B cell (primary cell): ENCODE results near the gene ARHGEF19. TPM values are rescaled to one million over a fixed set of nuclear protein-coding genes. Genes with fewer than 3 reads are reported as not detected.

Source experiments
- ATAC-seq: fragments of 200-7000 bp; cut with Tn5 transposase; one replicate; pipeline ENCODE4 v1.10.0; 2021; ENCODE audit warnings: low read depth, mild to moderate bottlenecking, moderate number of reproducible peaks, moderate library complexity
- CTCF ChIA-PET: fragments of 350-600 bp; sonication (Branson Sonifier 250); formaldehyde crosslinking; loops from one replicate; lab custom pipeline; 2021; ENCODE audit warnings: antibody characterized with exemption, inconsistent platforms; lab: Charles Lee
- POLR2A ChIA-PET: fragments of 350-600 bp; sonication (Branson Sonifier 250); formaldehyde crosslinking; loops from one replicate; lab custom pipeline; 2021; ENCODE audit warnings: antibody characterized with exemption; lab: Charles Lee
- DNase-seq: peaks from one replicate; pipeline ENCODE4 v3.0.0; 2013
- H2AFZ ChIP-seq: 2 replicates; pipeline ENCODE4 v1.6.1; 2012; ENCODE audit warnings: mild to moderate bottlenecking, low read depth, low read length; ENCODE audit not compliant: insufficient read depth, poor library complexity, severe bottlenecking
- H3K27ac ChIP-seq, 2 donors: 1 replicate in 1 of 2; 2 replicates in 1 of 2; pipeline ENCODE4 v1.5.1; 2012 to 2013; ENCODE audit warnings: low read length in 2 of 2, mild to moderate bottlenecking in 2 of 2, moderate library complexity in 1 of 2
- H3K27me3 ChIP-seq, 4 experiments: fragments of 200-600 bp in 1 of 4; sonication (generic) in 1 of 4; replicated peaks in 1 of 4; 1 replicate in 2 of 4; 2 replicates in 2 of 4; pipeline versions ENCODE4 v1.6.1 to v1.7.0; 2013 to 2016; ENCODE audit warnings: low read length in 3 of 4, mild to moderate bottlenecking in 2 of 4, mixed read lengths in 1 of 4, moderate library complexity in 1 of 4; ENCODE audit not compliant: insufficient read depth in 4 of 4, control insufficient read depth in 3 of 4; ENCODE audit errors: control extremely low read depth in 1 of 4
- H3K36me3 ChIP-seq, 2 experiments: replicated peaks in 1 of 2; 1 replicate in 1 of 2; 2 replicates in 1 of 2; pipeline versions ENCODE4 v1.6.1 to v1.7.1; 2013; ENCODE audit warnings: low read length in 1 of 2; ENCODE audit not compliant: insufficient read depth in 2 of 2, control insufficient read depth in 1 of 2; ENCODE audit errors: control extremely low read depth in 1 of 2, extremely low read depth in 1 of 2
- H3K4me1 ChIP-seq, 2 donors: fragments of 200-600 bp in 1 of 2; sonication (generic) in 1 of 2; 1 replicate in 1 of 2; 2 replicates in 1 of 2; pipeline versions ENCODE4 v1.5.1 to v1.6.1; 2013 to 2017; ENCODE audit warnings: low read length in 2 of 2; ENCODE audit not compliant: control insufficient read depth in 2 of 2, insufficient read depth in 2 of 2
- H3K4me2 ChIP-seq: replicated peaks from 2 replicates; pipeline ENCODE3; 2012; ENCODE audit warnings: mild to moderate bottlenecking, low read depth, low read length; ENCODE audit not compliant: poor library complexity, severe bottlenecking
- H3K4me3 ChIP-seq, 5 experiments: fragments of 200-600 bp in 1 of 5; sonication (generic) in 1 of 5; 1 replicate in 3 of 5; 2 replicates in 2 of 5; pipeline versions ENCODE4 v1.5.1 to v1.7.0; 2011 to 2016; ENCODE audit warnings: low read length in 4 of 5, mild to moderate bottlenecking in 4 of 5, low read depth in 2 of 5, control low read depth in 1 of 5, moderate library complexity in 1 of 5; ENCODE audit not compliant: insufficient read depth in 1 of 5; ENCODE audit errors: control extremely low read depth in 1 of 5, extremely low read depth in 1 of 5
- H3K79me2 ChIP-seq: fragments of 200-600 bp; sonication (generic); one replicate; pipeline ENCODE4 v1.6.0; 2016; ENCODE audit warnings: low read length; ENCODE audit not compliant: control insufficient read depth, insufficient read depth
- H3K9ac ChIP-seq: fragments of 200-600 bp; sonication (generic); 2 replicates; pipeline ENCODE4 v1.6.1; 2017; ENCODE audit warnings: mild to moderate bottlenecking, low read length, moderate library complexity
- H3K9me3 ChIP-seq, 3 donors: one replicate each; pipeline versions ENCODE4 v1.6.1 to v1.7.1; 2013; ENCODE audit warnings: low read length in 2 of 3; ENCODE audit not compliant: control insufficient read depth in 2 of 3, insufficient read depth in 1 of 3; ENCODE audit errors: control extremely low read depth in 1 of 3
- H4K20me1 ChIP-seq: 2 replicates; pipeline ENCODE4 v1.6.0; 2012; ENCODE audit warnings: mild to moderate bottlenecking, low read length; ENCODE audit not compliant: insufficient read depth, control insufficient read depth, poor library complexity, severe bottlenecking
- H3K27ac Mint-ChIP-seq: one replicate; pipeline ENCODE4 v1.8.0; 2021; ENCODE audit warnings: mixed read lengths
- H3K27me3 Mint-ChIP-seq: one replicate; pipeline ENCODE4 v1.8.0; 2021; ENCODE audit warnings: mixed read lengths
- H3K4me1 Mint-ChIP-seq: one replicate; pipeline ENCODE4 v1.8.0; 2021; ENCODE audit warnings: mixed read lengths
- H3K4me3 Mint-ChIP-seq: one replicate; pipeline ENCODE4 v1.8.0; 2021; ENCODE audit warnings: mixed read lengths
- H3K9me3 Mint-ChIP-seq: one replicate; pipeline ENCODE4 v1.8.0; 2022; ENCODE audit warnings: mixed read lengths; ENCODE audit not compliant: insufficient read depth
- EZH2 ChIP-seq: IDR thresholded peaks from 2 replicates; pipeline ENCODE4 v1.6.1; 2012; ENCODE audit warnings: borderline replicate concordance, low read depth, mild to moderate bottlenecking, moderate library complexity, low read length; ENCODE audit not compliant: insufficient read depth, poor library complexity, severe bottlenecking
- WGBS: methylation state at CpG from one replicate; pipeline ENCODE4 v1.1.5; 2013; ENCODE audit warnings: missing lambda C conversion rate; ENCODE audit not compliant: insufficient coverage; 5-methylcytosine and 5-hydroxymethylcytosine counted together
- intact Hi-C: fragments of 100-400 bp; cut with micrococcal nuclease; formaldehyde crosslinking; loops from one replicate; pipeline ENCODE4 v1.10.0; 2022
- polyA plus RNA-seq: library from polyadenylated mRNA; depleted of rRNA; stranded (reverse); fragments of >200 nt; gene quantifications from 2 replicates; pipeline ENCODE4 v1.2.3, GENCODE V29; 2012
- small RNA-seq: library from RNA; depleted of rRNA; stranded (forward); fragments of <200 nt; gene quantifications from one replicate; pipeline ENCODE3, GENCODE V24; 2012; ENCODE audit warnings: low replicate concordance, low read depth; ENCODE audit not compliant: insufficient read length
- total RNA-seq, 2 donors: library from RNA; stranded (reverse); fragments of 120-200 nt in 1 of 2; gene quantifications; 1 replicate in 1 of 2; 2 replicates in 1 of 2; pipeline versions ENCODE4 v1.2.3 to v1.2.4, GENCODE V29; 2013 to 2022

ARHGEF19 gene
- total and polyA plus RNA-seq, 2 donors (not counting 1 experiment from before 2014, with no cell fraction given) = 13.9 to 20.9 TPM

DNA sequence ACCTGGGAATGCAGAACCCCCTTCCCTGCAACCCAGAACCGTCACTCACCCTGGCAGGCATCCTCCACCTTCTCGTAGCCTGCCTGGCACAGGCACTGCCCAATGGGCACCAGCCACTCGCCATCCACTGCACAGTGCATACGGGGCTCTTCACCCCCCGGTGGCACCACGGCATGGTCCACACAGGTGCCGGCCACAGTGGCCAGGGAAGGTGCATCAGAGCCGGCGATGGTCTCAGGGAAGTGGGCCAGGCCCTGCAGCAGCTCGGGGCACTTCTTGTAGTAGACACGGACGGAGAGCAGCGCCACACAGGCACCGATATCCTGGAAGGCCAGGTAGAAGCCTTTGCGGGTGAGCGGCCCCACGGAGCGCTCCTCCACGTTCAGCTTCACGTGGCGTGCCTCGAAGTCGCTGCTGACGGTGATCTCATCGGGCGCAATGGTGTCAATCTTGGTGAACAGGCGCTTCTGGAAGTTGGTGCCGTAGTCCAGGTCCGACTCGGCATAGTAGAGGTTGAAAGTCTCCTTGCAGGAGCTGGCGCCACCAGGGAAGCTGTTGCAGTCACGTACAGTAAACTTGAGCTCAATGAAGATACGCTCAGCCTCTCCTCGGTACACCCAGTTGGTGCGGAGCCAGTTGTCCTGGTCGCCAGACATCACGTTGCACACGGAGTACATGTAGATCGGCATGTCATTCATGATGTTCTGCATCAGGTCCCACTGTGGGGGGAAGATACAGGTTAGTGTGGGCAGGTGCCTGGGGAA, 63.9 kb downstream of the ARHGEF19 start:
- no peak overlapping the region for H3K4me2 ChIP-seq
- POLR2A ChIA-PET = no interaction called here
- peaks cover 0 to 9% (median 0%) of the 10 kb centered on the region in 3 donors for H3K9me3 ChIP-seq
- no peaks in the 10 kb centered on the region for H3K36me3 ChIP-seq
- DNase-seq (no peak), ATAC-seq (no peak)
- Mint-ChIP-seq H3K4me3 (no peak overlapping the region), H3K27me3 (peaks cover 36% of the 10 kb centered on the region), H3K9me3 (no peaks in the 10 kb centered on the region), H3K27ac (no peak overlapping the region), H3K4me1 (peaks cover 5% of the 10 kb centered on the region)
- H4K20me1 ChIP-seq = no peaks in the 10 kb centered on the region
- 95% methylated on average over 39 of the region's 39 CpGs for WGBS
- no peak for TF ChIP-seq EZH2
- H3K27me3 ChIP-seq = peaks cover 0 to 61% (median 15%) of the 10 kb centered on the region in 4 experiments
- no peak overlapping the region for H2AFZ ChIP-seq
- no peaks in the 10 kb centered on the region for H3K79me2 ChIP-seq
- no peak overlapping the region for H3K27ac ChIP-seq
- no peak overlapping the region for H3K4me3 ChIP-seq
- intact Hi-C loops = no loop called here
- CTCF ChIA-PET = interaction anchor here (0.8 kb wide), 1 partner anchor 14 kb away, joined by 4 read pairs; no protein-coding TSS in a partner anchor
- H3K9ac ChIP-seq = no peak overlapping the region
- H3K4me1 ChIP-seq = peaks cover 4 to 5% of the 10 kb centered on the region in 2 donors

Small RNAs within 50 kb of the gene (small RNA-seq; reads per million reads assigned to genes)
- gene MT1XP1 = not detected

Other genes starting within 250 kb of the ARHGEF19 start
- 94.1 and 101 TPM in 2 replicates for gene ZBTB17, start 236.6 kb downstream of the ARHGEF19 start, total RNA-seq
- gene ZBTB17, start 236.6 kb downstream of the ARHGEF19 start, polyA plus RNA-seq = 157 and 201 TPM in 2 replicates
- not detected in 2 replicates for gene SRARP, start 208.4 kb downstream of the ARHGEF19 start, total RNA-seq
- not detected in 2 replicates for gene SRARP, start 208.4 kb downstream of the ARHGEF19 start, polyA plus RNA-seq
- not detected in 2 replicates for gene HSPB7, start 194.6 kb downstream of the ARHGEF19 start, total RNA-seq
- gene HSPB7, start 194.6 kb downstream of the ARHGEF19 start, polyA plus RNA-seq = not detected in 2 replicates
- 0.19 TPM in 1 of 2 replicates, not detected in the other for gene CLCNKA, start 190.6 kb downstream of the ARHGEF19 start, total RNA-seq
- 0.03 TPM in 1 of 2 replicates, not detected in the other for gene CLCNKA, start 190.6 kb downstream of the ARHGEF19 start, polyA plus RNA-seq
- not detected in 2 replicates for gene CLCNKB, start 168.9 kb downstream of the ARHGEF19 start, total RNA-seq
- gene CLCNKB, start 168.9 kb downstream of the ARHGEF19 start, polyA plus RNA-seq = not detected in 2 replicates
- gene FAM131C, start 139.0 kb downstream of the ARHGEF19 start, total RNA-seq = 0.37 and 0.58 TPM in 2 replicates
- gene FAM131C, start 139.0 kb downstream of the ARHGEF19 start, polyA plus RNA-seq = not detected in 2 replicates
- 0.12 and 0.46 TPM in 2 replicates for gene EPHA2, start 56.6 kb downstream of the ARHGEF19 start, total RNA-seq
- gene EPHA2, start 56.6 kb downstream of the ARHGEF19 start, polyA plus RNA-seq = 0.06 TPM in 1 of 2 replicates, not detected in the other
- 11.1 and 14.3 TPM in 2 replicates for gene CPLANE2, start 24.5 kb upstream of the ARHGEF19 start, total RNA-seq
- gene CPLANE2, start 24.5 kb upstream of the ARHGEF19 start, polyA plus RNA-seq = 5.7 and 6.3 TPM in 2 replicates
- 25.4 and 33.1 TPM in 2 replicates for gene FBXO42, start 139.8 kb upstream of the ARHGEF19 start, total RNA-seq
- gene FBXO42, start 139.8 kb upstream of the ARHGEF19 start, polyA plus RNA-seq = 14.2 and 17.2 TPM in 2 replicates
- 109 and 110 TPM in 2 replicates for gene SZRD1, start 154.6 kb upstream of the ARHGEF19 start, total RNA-seq
- gene SZRD1, start 154.6 kb upstream of the ARHGEF19 start, polyA plus RNA-seq = 91.3 and 92.4 TPM in 2 replicates
- not detected in 2 replicates for gene SPATA21, start 224.8 kb upstream of the ARHGEF19 start, total RNA-seq
- 0.01 TPM in 1 of 2 replicates, not detected in the other for gene SPATA21, start 224.8 kb upstream of the ARHGEF19 start, polyA plus RNA-seq
- gene NECAP2, start 228.1 kb upstream of the ARHGEF19 start, total RNA-seq = 77.3 and 78.5 TPM in 2 replicates
- 70.4 and 81.5 TPM in 2 replicates for gene NECAP2, start 228.1 kb upstream of the ARHGEF19 start, polyA plus RNA-seq